GM18517 (cell line): ENCODE results near the gene SLCO1B1.

Source experiments
- ATAC-seq: cut with Tn5 transposase; IDR thresholded peaks from one replicate; pipeline ENCODE4 v1.9.1; 2021; ENCODE audit warnings: mild to moderate bottlenecking, moderate library complexity; ENCODE audit not compliant: unreplicated experiment

SLCO1B1 gene

DNA sequence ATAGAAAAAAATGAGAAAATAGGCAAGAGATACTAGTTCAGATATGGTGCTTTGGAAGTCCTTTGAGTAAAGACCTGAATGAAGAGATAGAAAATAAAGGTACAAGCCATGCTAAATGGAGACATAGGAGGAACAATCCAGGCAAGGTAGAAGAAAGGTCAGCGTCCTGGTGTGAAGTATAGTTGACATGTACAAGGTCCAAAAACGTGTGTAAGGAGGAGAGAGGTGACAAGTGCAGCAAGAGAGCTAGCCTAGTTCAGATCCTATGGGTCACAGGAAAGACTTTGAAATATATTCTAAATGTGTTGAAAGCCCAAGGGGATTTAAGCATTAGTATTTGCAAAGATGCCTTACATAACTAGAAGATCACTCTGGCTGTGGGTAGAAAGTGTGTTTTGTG is 88.2 kb downstream of the SLCO1B1 start:
- no peak for ATAC-seq

DNA sequence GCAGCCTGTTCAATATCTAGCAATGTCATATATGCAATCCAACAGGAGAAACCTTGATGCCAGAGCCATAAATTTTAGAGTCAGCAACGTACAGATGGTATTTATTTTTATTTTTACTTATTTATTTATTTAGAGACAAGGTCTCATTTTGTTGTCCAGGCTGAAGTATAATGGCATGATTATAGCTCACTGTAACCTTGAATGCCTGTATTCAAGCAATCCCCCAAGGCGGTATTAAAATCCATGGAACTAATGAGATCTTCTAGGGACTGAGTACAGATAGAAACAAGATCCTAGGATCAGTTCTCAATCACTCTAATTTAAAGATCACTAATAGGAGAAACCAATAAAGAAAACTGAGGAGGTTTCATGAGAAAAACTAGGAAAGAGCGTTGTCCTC is 89.3 kb downstream of the SLCO1B1 start:
- no peak for ATAC-seq

DNA sequence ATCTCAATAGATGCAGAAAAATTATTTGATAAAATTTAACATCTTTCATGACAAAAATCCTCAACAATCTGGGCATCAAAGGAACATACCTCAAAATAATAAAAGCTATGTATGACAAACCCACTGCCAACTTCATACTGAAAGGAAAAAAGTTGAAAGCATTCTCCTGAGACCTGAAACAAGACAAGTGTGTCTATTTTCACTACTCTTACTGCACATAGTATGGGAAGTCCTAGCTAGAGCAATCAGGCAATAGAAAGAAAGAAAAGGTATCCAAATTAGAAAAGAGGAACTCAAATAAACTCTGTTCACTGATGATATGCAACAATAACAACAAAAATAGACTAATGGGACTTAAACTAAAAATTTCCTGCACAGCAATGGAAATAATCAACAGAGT is 90.1 kb downstream of the SLCO1B1 start:
- ATAC-seq, result no peak

DNA sequence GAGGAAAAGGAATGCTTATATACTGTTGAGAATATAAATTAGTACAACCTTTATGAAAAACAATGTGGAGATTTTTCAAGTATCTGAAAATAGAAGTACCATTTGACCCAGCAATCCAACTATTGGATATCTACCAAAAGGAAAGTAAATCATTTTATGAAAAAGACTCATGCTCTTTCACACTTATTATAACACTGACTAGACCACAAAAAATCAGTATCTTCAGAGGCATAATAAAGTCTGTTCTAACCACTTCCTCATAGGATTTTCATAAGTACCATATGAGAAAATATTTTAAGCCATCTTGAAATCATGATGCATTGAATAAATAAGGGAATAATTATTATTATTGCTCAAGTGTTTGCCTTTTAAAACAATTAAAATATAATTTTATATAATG is 90.8 kb downstream of the SLCO1B1 start:
- no peak for ATAC-seq

DNA sequence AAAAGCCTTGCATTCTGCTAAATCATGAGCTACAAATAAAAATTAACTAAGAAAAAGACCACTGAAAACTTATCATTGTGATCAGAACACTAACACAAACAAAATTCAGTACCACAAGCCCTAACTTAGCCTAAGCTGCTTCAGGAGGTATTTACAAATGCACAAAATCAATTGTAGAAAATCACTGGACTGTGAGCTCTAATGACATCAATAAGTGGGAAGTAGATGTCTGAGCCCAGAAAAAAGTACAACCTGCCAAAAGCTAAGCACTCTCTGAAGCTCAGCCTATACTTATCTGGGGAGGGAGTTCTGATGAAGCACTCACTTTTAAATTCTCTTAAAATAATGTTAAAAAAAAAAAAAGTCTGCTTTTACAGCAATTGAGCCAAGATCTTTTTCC is 92.9 kb downstream of the SLCO1B1 start:
- no peak for ATAC-seq

DNA sequence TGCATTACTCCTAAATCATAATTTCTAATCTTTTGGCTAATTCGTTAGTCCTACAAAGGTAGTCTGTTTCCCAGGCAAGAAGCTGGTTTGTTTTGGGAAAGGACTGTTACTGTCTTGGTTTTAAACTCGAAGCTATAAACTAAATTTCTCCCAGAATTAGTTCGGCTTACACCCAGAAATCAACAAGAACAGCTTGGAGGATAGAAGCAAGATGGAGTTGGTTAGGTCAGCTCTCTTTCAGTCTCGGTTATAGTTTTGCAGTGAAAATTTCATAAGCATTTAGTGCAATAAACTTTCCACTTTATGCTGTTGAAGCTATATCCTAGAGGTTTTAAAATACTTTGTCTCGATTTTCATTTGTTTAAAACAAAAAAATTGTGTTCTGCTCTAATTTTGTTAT is 103.4 kb downstream of the SLCO1B1 start:
- ATAC-seq, result no peak

DNA sequence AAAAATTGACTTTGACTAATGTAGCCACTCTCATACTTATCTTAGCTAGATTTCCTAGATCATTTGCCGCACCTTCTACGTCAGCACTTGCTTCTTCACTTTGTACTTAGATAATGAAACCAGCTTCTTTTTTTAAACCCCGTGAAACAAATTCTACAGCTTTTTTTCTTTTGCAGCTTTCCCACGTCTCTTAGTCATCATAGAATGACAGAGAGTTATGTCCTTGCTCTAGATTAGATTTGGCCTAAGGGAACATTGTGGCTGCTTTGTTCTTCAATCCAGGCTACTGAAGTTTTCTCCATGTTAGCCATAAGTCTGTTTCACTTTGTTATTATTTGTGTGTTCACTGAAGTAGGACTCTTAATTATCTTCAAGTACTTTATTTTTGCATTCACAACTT is 108.9 kb downstream of the SLCO1B1 start:
- ATAC-seq, result no peak

DNA sequence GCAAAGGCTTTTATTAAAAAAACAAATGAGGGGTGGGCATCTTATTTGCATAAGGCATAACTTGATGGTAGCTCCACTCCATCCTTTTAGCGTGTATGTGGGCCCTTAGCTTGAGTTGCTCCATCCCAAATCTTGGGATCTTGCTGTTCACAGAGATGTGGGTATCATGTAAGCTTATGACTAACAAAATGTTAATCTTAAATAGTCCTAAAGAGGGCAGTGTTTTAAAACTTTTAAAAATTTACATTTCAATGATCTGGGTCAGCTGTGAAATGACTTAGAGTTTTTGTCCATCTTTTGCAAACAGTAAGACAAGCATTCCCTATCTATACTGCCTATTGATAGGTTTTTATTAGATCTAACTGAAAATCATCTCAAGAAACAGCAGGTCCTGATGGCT is 117.7 kb downstream of the SLCO1B1 start:
- no peak for ATAC-seq

DNA sequence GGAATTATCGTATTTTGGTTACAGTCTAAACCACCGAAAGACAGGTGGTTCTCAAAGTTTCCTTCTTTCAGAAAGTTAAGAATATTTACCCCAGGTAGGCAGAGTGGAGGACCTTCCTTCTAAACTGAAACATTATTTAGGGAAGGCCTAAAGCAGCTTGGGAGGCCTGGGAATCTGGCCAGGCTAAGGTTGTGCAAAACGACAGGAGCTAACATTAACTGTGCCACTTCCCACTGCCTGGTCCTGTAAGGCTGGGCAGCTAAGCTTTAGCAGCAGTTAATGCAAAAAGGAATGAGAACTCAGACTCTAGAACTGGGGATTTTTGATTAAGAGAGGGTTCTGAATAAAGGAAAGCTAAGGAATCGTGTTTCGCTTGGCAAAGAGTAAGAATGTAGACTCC is 121.1 kb downstream of the SLCO1B1 start:
- no peak for ATAC-seq

DNA sequence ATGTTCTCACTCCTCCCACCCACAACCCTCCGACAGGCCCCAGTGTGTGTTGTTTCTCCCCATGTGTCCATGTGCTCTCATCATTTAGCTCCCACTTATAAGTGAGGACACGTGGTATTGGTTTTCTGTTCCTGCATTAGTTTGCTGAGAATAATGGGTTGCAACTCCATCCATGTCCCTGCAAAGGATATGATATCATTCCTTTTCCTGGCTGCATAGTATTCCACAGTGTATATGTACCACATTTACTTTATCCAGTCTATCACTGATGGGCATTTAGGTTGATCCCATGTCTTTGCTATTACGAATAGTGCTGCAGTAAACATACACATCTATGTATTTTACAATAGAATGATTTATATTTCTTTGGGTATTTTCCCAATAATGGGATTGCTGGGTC is 126.2 kb downstream of the SLCO1B1 start:
- no peak for ATAC-seq

DNA sequence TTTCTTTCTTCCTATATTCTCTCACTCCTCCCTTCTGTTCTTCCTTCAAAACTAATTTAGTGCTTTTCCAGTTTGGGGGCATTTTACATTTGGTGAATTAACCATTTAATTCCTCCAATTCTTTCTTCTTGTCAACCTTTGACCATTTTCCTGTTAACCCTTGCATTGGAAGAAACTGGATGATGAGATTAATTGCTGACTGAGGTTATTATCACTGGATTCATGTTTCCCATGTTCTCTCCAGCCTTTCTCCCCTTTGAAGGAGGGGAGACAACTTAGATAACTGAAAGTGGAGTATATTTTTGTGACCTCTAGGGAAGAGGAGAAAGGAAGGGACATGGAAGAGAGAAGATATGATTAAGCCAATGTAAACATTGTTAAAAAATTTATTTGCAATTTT is 133.2 kb downstream of the SLCO1B1 start:
- ATAC-seq, result no peak

DNA sequence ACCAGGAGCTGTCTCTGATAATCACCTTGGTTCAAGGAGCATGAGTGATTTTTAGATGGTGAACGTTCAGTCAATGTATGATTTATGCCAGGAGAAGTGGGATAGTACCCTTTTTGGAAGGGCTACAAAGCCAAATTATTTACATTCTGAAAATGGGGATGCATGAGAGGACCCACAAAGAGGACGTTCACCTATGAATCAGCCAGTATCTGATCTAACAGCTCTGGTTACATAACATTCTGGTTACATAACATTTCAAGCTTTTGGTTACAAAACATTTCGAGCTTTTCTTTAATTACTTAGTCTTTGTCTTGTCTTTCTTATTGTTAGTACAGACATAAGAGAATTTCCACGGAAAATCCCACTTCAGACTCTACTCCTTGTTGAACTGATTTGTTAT is 134.9 kb downstream of the SLCO1B1 start:
- no peak for ATAC-seq

DNA sequence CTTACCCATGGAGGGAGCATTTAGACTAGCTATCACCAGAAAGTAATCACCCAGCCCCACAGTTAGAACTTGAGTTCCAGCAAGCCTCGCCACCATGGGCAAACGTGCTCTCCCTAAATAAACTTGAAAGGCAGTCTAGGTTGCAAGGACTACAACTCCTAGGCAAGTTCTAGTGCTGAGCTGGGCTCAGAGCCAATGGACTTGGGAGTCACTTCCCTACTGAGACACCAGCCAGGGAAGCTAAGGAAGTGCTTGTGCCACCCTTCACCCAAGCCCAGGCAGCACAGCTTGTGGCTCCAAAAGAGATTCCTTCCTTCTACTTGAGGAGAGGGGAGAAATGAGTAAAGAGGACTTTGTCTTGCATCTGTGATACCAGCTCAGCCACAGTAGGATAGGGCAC is 145.8 kb downstream of the SLCO1B1 start:
- ATAC-seq, result no peak
